HG03354 (cell line): ENCODE measurements around the gene PTGDS.

Source experiments
- ATAC-seq: cut with Tn5 transposase; IDR thresholded peaks from one replicate; pipeline ENCODE4 v1.9.1; 2021; ENCODE audit warnings: mild to moderate bottlenecking; ENCODE audit not compliant: unreplicated experiment, poor library complexity, severe bottlenecking

PTGDS gene

GRCh38 chr9:137030538-137031527 is 53.5 kb downstream of the PTGDS start:
- no peak for ATAC-seq
